ENCODE measurements around the gene FUZ.

DNA sequence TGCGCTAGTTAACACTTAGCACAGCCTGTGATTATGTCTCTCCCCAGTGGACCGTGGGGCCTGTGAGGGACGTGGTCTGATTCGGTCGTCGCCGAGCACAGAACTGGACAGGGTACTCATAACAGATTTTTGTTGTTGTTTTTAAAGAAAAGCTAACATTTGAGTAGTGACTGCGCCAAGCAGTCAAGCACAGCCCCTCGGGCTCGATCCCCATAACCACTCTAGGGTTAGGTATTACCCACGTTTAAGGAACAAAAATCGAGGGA lies 37.1 kb upstream of the FUZ start:
- TF ChIP-seq, protein P1, sequence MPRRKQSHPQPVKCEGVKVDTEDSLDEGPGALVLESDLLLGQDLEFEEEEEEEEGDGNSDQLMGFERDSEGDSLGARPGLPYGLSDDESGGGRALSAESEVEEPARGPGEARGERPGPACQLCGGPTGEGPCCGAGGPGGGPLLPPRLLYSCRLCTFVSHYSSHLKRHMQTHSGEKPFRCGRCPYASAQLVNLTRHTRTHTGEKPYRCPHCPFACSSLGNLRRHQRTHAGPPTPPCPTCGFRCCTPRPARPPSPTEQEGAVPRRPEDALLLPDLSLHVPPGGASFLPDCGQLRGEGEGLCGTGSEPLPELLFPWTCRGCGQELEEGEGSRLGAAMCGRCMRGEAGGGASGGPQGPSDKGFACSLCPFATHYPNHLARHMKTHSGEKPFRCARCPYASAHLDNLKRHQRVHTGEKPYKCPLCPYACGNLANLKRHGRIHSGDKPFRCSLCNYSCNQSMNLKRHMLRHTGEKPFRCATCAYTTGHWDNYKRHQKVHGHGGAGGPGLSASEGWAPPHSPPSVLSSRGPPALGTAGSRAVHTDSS (tag by site-specific recombination; IDR thresholded peaks at IDR 0.05) = no peak
- TF ChIP-seq, protein P2, sequence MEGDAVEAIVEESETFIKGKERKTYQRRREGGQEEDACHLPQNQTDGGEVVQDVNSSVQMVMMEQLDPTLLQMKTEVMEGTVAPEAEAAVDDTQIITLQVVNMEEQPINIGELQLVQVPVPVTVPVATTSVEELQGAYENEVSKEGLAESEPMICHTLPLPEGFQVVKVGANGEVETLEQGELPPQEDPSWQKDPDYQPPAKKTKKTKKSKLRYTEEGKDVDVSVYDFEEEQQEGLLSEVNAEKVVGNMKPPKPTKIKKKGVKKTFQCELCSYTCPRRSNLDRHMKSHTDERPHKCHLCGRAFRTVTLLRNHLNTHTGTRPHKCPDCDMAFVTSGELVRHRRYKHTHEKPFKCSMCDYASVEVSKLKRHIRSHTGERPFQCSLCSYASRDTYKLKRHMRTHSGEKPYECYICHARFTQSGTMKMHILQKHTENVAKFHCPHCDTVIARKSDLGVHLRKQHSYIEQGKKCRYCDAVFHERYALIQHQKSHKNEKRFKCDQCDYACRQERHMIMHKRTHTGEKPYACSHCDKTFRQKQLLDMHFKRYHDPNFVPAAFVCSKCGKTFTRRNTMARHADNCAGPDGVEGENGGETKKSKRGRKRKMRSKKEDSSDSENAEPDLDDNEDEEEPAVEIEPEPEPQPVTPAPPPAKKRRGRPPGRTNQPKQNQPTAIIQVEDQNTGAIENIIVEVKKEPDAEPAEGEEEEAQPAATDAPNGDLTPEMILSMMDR (tag by site-specific recombination; IDR thresholded peaks at IDR 0.05) = no peak

Measured in HEK293 (cell line).